ENCODE measurements around the gene TMEM63A.

Gene TMEM63A

GRCh38 chr1:225883616-225884265, 1.6 kb upstream of the TMEM63A start:
- no peak for DNase-seq

- no peak for DNase-seq
Observed at GRCh38 chr1:225882694-225883615, 775 bp upstream of the TMEM63A start.

- DNase-seq: peak; percentile 60
Observed at GRCh38 chr1:225881081-225881958, 860 bp downstream of the TMEM63A start.

GRCh38 chr1:225880636-225881035, 1.5 kb downstream of the TMEM63A start:
- DNase-seq: no peak

GRCh38 chr1:225880222-225880588, 2.0 kb downstream of the TMEM63A start:
- DNase-seq: no peak

GRCh38 chr1:225879521-225880221, 2.5 kb downstream of the TMEM63A start:
- DNase-seq: peak; percentile 38

GRCh38 chr1:225878282-225878681, 3.9 kb downstream of the TMEM63A start:
- no peak for DNase-seq

- no peak for DNase-seq
Observed at GRCh38 chr1:225877580-225877979, 4.6 kb downstream of the TMEM63A start.

- DNase-seq: no peak
Observed at GRCh38 chr1:225876900-225877510, 5.2 kb downstream of the TMEM63A start.

GRCh38 chr1:225875044-225875815, 7.0 kb downstream of the TMEM63A start:
- no peak for DNase-seq

- no peak for DNase-seq
Observed at GRCh38 chr1:225874431-225874830, 7.7 kb downstream of the TMEM63A start.

GRCh38 chr1:225873281-225873850, 8.8 kb downstream of the TMEM63A start:
- DNase-seq: no peak

GRCh38 chr1:225872075-225872430, 10.1 kb downstream of the TMEM63A start:
- DNase-seq: no peak

- no peak for DNase-seq
Observed at GRCh38 chr1:225871359-225872074, 10.7 kb downstream of the TMEM63A start.

GRCh38 chr1:225870911-225871310, 11.3 kb downstream of the TMEM63A start:
- DNase-seq: no peak

GRCh38 chr1:225868631-225869330, 13.4 kb downstream of the TMEM63A start:
- DNase-seq: no peak

GRCh38 chr1:225866981-225867380, 15.2 kb downstream of the TMEM63A start:
- DNase-seq: no peak

GRCh38 chr1:225866061-225866837, 15.9 kb downstream of the TMEM63A start:
- DNase-seq: peak; percentile 74

- no peak for DNase-seq
Observed at GRCh38 chr1:225865514-225865913, 16.7 kb downstream of the TMEM63A start.

Measured in activated gamma-delta T cell treated with Interleukin-2 at 50 U/mL for 16 hours (primary cell).